ENCODE measurements around the gene DMD. TPM values are rescaled to one million over a fixed set of nuclear protein-coding genes. Genes with fewer than 3 reads are reported as not detected.

DMD gene
- total RNA-seq, 1 donor from 2014 or later: 6.7 TPM

GRCh38 chrX:31333165-31333831, 1878.1 kb downstream of the DMD start:
- peak; percentile 3 for DNase-seq (ENCODE audit: extremely low read depth, low read depth, low spot score)

GRCh38 chrX:31331928-31332327, 1879.4 kb downstream of the DMD start:
- no peak for DNase-seq (ENCODE audit: extremely low read depth, low read depth, low spot score)

GRCh38 chrX:31331015-31331414, 1880.3 kb downstream of the DMD start:
- DNase-seq (ENCODE audit: extremely low read depth, low read depth, low spot score): no peak

- DNase-seq (ENCODE audit: extremely low read depth, low read depth, low spot score): no peak
Observed at GRCh38 chrX:31329298-31329697, 1882.1 kb downstream of the DMD start.

GRCh38 chrX:31323658-31324057, 1887.7 kb downstream of the DMD start:
- no peak for DNase-seq (ENCODE audit: extremely low read depth, low read depth, low spot score)

GRCh38 chrX:31320740-31321139, 1890.6 kb downstream of the DMD start:
- DNase-seq (ENCODE audit: extremely low read depth, low read depth, low spot score): no peak

- DNase-seq (ENCODE audit: extremely low read depth, low read depth, low spot score): no peak
Observed at GRCh38 chrX:31319586-31319985, 1891.8 kb downstream of the DMD start.

GRCh38 chrX:31318866-31319265, 1892.5 kb downstream of the DMD start:
- no peak for DNase-seq (ENCODE audit: extremely low read depth, low read depth, low spot score)

GRCh38 chrX:31316340-31316991, 1894.9 kb downstream of the DMD start:
- DNase-seq (ENCODE audit: extremely low read depth, low read depth, low spot score): no peak

GRCh38 chrX:31314921-31315320, 1896.4 kb downstream of the DMD start:
- no peak for DNase-seq (ENCODE audit: extremely low read depth, low read depth, low spot score)

- DNase-seq (ENCODE audit: extremely low read depth, low read depth, low spot score): no peak
Observed at GRCh38 chrX:31307952-31308351, 1903.4 kb downstream of the DMD start.

- no peak for DNase-seq (ENCODE audit: extremely low read depth, low read depth, low spot score)
Observed at GRCh38 chrX:31302573-31303075, 1908.7 kb downstream of the DMD start.

- no peak for DNase-seq (ENCODE audit: extremely low read depth, low read depth, low spot score)
Observed at GRCh38 chrX:31301941-31302340, 1909.4 kb downstream of the DMD start.

- no peak for DNase-seq (ENCODE audit: extremely low read depth, low read depth, low spot score)
Observed at GRCh38 chrX:31301203-31301602, 1910.1 kb downstream of the DMD start.

GRCh38 chrX:31298916-31299315, 1912.4 kb downstream of the DMD start:
- no peak for DNase-seq (ENCODE audit: extremely low read depth, low read depth, low spot score)

- no peak for DNase-seq (ENCODE audit: extremely low read depth, low read depth, low spot score)
Observed at GRCh38 chrX:31297881-31298280, 1913.5 kb downstream of the DMD start.

- DNase-seq (ENCODE audit: extremely low read depth, low read depth, low spot score): no peak
Observed at GRCh38 chrX:31294475-31294874, 1916.9 kb downstream of the DMD start.

GRCh38 chrX:31293409-31293808, 1917.9 kb downstream of the DMD start:
- no peak for DNase-seq (ENCODE audit: extremely low read depth, low read depth, low spot score)

- no peak for DNase-seq (ENCODE audit: extremely low read depth, low read depth, low spot score)
Observed at GRCh38 chrX:31291131-31291530, 1920.2 kb downstream of the DMD start.

GRCh38 chrX:31287861-31288260, 1923.5 kb downstream of the DMD start:
- DNase-seq (ENCODE audit: extremely low read depth, low read depth, low spot score): no peak

- DNase-seq (ENCODE audit: extremely low read depth, low read depth, low spot score): no peak
Observed at GRCh38 chrX:31280580-31280979, 1930.8 kb downstream of the DMD start.

- DNase-seq (ENCODE audit: extremely low read depth, low read depth, low spot score): no peak
Observed at GRCh38 chrX:31279359-31279758, 1932.0 kb downstream of the DMD start.

GRCh38 chrX:31272472-31272775, 1938.9 kb downstream of the DMD start:
- no peak for DNase-seq (ENCODE audit: extremely low read depth, low read depth, low spot score)
